ENCODE results near the gene CNIH4.

CNIH4 gene

GRCh38 chr1:224375059-224375458, 18.4 kb downstream of the CNIH4 start:
- no peak for DNase-seq (ENCODE audit: low spot score)
- TF ChIP-seq, protein P1, sequence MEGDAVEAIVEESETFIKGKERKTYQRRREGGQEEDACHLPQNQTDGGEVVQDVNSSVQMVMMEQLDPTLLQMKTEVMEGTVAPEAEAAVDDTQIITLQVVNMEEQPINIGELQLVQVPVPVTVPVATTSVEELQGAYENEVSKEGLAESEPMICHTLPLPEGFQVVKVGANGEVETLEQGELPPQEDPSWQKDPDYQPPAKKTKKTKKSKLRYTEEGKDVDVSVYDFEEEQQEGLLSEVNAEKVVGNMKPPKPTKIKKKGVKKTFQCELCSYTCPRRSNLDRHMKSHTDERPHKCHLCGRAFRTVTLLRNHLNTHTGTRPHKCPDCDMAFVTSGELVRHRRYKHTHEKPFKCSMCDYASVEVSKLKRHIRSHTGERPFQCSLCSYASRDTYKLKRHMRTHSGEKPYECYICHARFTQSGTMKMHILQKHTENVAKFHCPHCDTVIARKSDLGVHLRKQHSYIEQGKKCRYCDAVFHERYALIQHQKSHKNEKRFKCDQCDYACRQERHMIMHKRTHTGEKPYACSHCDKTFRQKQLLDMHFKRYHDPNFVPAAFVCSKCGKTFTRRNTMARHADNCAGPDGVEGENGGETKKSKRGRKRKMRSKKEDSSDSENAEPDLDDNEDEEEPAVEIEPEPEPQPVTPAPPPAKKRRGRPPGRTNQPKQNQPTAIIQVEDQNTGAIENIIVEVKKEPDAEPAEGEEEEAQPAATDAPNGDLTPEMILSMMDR (IDR thresholded peaks at IDR 0.05; ENCODE audit: extremely low read depth, insufficient read depth, missing control alignments) = no peak
- in situ Hi-C loops (cut with MboI; ENCODE audit: low pct_unique_long_range_greater_than_20kb, low sequenced_read_pairs, unreplicated experiment) = no loop called here

- in situ Hi-C loops (cut with MboI; ENCODE audit: low pct_unique_long_range_greater_than_20kb, low sequenced_read_pairs, unreplicated experiment) = no loop called here
- TF ChIP-seq, protein P1 (IDR thresholded peaks at IDR 0.05; ENCODE audit: extremely low read depth, insufficient read depth, missing control alignments) = no peak
- peak; percentile 59 for DNase-seq (ENCODE audit: low spot score)
Observed at GRCh38 chr1:224377676-224378006, 21.0 kb downstream of the CNIH4 start.

GRCh38 chr1:224378855-224379631, 22.4 kb downstream of the CNIH4 start:
- TF ChIP-seq, protein P1 (IDR thresholded peaks at IDR 0.05; ENCODE audit: extremely low read depth, insufficient read depth, missing control alignments) = no peak
- DNase-seq (ENCODE audit: low spot score) = no peak
- in situ Hi-C loops (cut with MboI; ENCODE audit: low pct_unique_long_range_greater_than_20kb, low sequenced_read_pairs, unreplicated experiment) = no loop called here

- TF ChIP-seq, protein P1 (IDR thresholded peaks at IDR 0.05; ENCODE audit: extremely low read depth, insufficient read depth, missing control alignments) = no peak
- DNase-seq (ENCODE audit: low spot score) = no peak
- in situ Hi-C loops (cut with MboI; ENCODE audit: low pct_unique_long_range_greater_than_20kb, low sequenced_read_pairs, unreplicated experiment) = no loop called here
Observed at GRCh38 chr1:224380003-224380402, 23.3 kb downstream of the CNIH4 start.

DNA sequence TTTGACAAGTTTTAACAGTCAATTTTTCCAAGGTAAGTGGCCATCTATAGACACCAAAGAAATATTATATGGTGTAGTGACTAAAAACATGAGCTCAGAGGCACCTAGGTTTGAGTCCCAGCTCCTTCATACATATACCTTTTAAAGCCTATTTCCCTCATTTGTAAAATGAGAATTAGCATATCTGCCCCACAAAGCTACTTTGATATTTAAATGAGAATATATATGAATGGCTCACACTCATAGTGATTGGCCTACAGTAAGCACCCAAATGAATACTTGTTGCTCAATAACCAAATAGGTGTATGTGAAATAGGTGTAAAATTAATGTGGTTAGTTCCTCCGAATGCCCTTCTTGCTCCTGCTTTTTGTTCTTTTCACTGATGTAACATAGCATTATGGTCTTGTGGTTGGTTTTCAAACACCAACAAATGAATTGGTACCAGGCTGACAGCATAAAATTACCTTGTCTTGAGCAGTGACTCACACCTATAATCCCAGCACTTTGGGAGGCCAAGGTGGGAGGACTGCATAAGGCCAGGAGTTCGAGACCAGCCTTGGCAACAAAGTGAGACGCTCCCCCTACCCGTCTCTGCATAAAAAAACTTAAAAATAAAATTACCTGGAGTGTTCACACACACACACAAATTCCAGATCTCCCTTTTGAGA, 25.3 kb downstream of the CNIH4 start:
- DNase-seq (ENCODE audit: low spot score) = no peak
- TF ChIP-seq, protein P1 (IDR thresholded peaks at IDR 0.05; ENCODE audit: extremely low read depth, insufficient read depth, missing control alignments) = no peak
- in situ Hi-C loops (cut with MboI; ENCODE audit: low pct_unique_long_range_greater_than_20kb, low sequenced_read_pairs, unreplicated experiment) = no loop called here

GRCh38 chr1:224383218-224383617, 26.5 kb downstream of the CNIH4 start:
- in situ Hi-C loops (cut with MboI; ENCODE audit: low pct_unique_long_range_greater_than_20kb, low sequenced_read_pairs, unreplicated experiment) = no loop called here
- no peak for DNase-seq (ENCODE audit: low spot score)
- TF ChIP-seq, protein P1 (IDR thresholded peaks at IDR 0.05; ENCODE audit: extremely low read depth, insufficient read depth, missing control alignments) = no peak
